ENCODE results near the gene CHIC2. TPM values are rescaled to one million over a fixed set of nuclear protein-coding genes. Genes with fewer than 3 reads are reported as not detected.

Gene CHIC2
- total RNA-seq (2014; rRNA removed; shearing (Covaris generic)) = 22.1 and 28.3 TPM in 2 replicates

DNA sequence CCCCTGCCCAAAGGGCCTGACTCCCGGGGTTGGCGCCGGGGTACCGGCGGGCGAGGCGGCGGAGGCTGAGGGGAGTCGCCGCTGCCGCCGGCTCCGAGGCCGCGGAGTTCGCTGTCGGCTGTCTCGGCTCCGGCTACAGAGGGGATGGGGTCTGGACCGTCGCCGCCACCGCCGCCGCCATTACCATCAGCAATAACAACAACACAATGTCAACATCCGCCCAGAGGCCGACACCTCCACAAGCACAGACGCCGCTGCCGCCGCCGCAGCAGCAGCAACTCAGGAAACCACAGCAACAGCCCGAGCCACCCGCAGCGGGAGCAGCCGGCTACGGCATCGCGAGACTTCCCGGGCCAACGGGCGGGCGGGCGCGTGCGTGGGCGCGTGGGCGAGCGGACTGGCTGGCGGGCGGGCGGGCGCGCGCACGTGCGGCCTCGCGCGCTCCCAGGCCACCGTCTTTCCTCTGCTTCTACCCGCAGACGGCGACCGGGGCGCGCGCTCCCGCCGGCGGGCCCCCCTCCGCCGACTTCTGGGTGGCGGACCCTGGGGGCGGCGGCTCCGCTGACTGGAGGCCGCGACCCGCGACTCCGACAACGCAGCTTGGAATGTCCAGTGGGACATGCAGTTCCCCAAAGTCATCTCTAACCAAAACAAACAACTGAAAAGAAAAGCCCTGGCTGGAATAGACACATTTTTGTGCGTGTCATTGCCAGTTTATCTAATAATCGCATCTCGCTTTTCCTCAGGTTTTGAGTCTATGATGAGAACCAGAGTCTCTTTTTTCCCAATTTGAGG, at the start of gene CHIC2:
CHIC2 (minus strand) TSS at position 289 of the 795 bp plus-strand sequence. CDS start 305 bp downstream, outside the sequence.
- peak; percentile 91 for DNase-seq (ENCODE audit: low read depth)

DNA sequence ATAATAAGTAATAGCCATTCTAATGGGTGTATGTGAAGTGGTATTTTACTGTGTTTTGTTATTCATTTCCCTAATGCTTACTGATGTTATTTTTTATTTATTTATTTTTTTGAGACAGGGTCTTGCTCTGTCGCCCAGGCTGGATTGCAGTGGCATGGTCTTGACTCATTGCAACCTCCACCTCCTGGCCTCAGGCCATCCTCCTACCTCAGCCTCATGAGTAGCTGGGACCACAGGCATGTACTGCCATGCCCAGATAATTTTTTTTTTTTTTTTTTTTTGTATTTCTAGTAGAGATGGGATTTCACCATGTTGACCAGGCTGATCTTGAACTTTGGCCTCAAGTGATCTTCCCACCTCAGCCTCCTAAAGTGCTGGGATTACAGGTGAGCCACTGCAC, 48.8 kb upstream of the CHIC2 start:
- peak; percentile 24 for DNase-seq (ENCODE audit: low read depth)

DNA sequence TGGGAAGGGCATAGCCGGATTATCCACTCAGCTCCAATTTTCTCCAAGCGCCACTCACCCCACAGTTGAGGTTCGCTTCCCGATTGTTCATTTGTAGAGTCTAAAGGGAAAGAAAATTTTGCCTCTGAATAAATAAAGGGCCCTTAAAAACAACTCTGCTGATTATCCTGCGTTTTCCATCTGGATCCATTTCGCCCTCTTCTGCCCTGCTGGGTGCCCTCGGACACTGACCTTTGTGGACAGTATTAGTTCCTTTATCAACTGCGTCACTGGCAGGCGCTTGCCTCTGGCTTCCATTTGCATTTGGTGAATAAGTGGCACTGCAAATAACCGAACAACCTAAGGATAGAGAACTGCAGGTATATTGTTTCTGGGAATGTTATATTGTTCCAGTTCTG, 45.6 kb upstream of the CHIC2 start:
- DNase-seq (ENCODE audit: low read depth) = no peak

GRCh38 chr4:54109241-54110018, 45.0 kb upstream of the CHIC2 start:
- DNase-seq (ENCODE audit: low read depth) = no peak

GRCh38 chr4:54107951-54108748, 43.7 kb upstream of the CHIC2 start:
- DNase-seq (ENCODE audit: low read depth) = no peak

- no peak for DNase-seq (ENCODE audit: low read depth)
Measured at GRCh38 chr4:54104907-54105306, 40.5 kb upstream of the CHIC2 start.

GRCh38 chr4:54103190-54103574, 38.8 kb upstream of the CHIC2 start:
- DNase-seq (ENCODE audit: low read depth) = no peak

- no peak for DNase-seq (ENCODE audit: low read depth)
Measured at GRCh38 chr4:54102531-54103106, 38.2 kb upstream of the CHIC2 start.

DNA sequence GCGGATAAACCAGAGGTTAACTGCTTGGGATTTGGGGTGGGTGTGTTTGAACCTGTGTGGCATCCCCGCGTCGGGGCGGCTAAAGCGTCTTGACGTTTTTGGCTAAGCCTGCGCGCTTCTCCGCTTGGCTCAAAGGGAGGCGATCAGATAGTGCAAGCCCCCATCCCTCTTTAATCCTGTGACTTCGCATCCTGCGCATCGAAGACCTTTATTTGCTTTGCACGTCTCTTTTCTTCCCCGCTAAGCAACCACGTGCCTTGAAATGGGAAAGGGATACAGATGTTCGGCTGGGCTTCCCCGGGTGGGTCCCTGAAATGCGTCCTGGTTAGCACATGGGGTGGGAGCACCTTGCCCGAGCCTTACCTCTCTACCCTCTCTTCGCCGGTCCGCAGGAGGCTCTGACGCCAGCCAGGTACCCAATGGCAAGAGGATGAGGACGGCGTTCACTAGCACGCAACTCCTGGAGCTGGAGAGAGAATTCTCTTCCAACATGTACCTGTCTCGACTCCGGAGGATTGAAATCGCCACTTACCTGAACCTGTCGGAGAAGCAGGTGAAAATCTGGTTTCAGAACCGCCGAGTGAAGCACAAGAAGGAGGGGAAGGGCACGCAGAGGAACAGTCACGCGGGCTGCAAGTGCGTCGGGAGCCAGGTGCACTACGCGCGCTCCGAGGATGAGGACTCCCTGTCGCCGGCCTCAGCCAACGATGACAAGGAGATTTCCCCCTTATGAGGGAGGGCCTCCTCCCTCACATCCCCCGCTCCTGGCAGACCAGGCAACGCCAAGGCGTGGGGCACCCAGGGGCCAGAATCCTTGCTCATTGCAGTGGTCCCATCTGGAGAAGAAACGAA, 37.0 kb upstream of the CHIC2 start:
- no peak for DNase-seq (ENCODE audit: low read depth)

DNA sequence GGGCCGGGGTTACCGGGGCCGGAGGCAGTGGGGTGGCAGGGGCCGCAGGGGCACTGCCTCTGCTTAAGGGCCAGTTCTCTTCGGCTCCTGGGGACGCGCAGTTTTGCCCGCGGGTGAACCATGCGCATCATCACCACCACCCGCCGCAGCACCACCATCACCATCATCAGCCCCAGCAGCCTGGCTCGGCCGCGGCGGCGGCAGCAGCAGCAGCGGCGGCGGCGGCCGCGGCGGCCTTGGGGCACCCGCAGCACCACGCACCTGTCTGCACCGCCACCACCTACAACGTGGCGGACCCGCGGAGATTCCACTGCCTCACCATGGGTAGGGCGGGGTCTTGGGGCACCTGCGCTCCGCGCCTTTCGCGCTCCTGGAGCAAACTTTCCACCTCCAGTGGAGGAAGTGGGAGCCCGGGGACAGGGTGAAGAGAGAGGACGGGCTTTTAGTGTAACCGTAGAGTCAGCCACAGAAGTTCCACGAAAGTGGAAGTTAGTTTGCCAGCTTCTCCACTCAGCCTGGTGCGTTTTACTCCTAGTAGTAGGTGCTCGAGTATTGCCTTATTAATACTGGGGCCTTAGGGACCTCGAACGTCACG, 36.3 kb upstream of the CHIC2 start:
- no peak for DNase-seq (ENCODE audit: low read depth)

DNA sequence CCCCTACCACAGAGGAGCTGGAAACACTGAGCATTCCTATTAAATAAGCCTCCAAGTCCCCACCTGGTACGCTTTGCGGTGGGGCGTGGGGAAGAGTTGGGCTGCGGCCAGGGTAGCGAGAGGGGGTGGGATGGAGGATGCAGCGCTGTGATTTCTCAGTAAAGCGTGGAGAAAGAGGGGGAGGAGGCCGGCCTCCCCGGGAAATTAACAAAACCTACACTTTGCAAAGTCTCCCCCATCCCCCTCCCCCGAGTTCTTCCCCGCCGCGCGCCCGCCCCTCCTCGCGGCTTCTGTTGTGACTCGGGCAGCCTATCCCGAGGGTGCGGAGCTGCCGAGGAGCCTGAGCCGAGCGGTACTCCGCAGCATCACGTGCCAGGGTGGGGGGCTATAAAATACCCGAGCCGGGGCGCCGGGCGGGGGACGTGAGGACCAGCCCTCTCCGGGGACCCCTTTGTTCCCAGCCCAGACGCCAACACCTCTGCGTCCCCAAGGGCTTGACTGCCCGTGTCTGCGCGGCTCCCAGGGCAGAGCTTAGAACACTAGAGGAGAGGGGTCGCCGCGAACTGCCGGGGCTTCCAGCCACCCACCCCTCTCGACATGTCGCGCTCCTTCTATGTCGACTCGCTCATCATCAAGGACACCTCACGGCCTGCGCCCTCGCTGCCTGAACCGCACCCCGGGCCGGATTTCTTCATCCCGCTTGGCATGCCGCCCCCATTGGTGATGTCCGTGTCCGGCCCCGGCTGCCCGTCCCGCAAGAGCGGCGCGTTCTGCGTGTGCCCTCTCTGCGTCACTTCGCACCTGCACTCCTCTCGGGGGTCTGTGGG, 35.6 kb upstream of the CHIC2 start, which contains the start of gene GSX2:
GSX2 (plus strand) TSS at position 416 of the 827 bp plus-strand sequence; CDS start at position 598, 182 bp downstream.
- peak; percentile 27 for DNase-seq (ENCODE audit: low read depth)

DNA sequence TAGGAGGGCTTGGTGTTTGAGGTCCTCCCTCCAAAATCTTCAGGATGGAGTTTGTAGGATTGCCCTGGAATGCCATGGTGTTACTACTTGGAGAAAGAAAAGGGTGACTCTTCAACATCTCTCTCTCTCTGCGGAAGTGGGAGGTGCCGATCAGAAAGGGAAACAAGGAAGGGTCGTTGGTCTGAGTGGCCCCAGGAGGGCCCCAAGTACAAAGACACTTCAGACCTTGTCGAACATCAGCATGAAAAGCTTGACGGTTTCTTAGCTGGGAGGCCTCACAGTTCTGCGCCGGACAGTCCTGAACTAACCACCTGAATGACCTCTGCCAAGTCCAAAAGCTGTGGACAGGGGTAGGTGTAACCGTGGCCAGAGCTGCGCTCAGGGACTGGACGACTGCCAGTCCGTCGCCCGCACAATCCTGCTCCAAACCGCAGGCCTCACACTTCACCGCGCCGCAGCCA, 34.9 kb upstream of the CHIC2 start:
- no peak for DNase-seq (ENCODE audit: low read depth)

GRCh38 chr4:54098375-54098774, 34.0 kb upstream of the CHIC2 start:
- DNase-seq (ENCODE audit: low read depth) = no peak

- no peak for DNase-seq (ENCODE audit: low read depth)
Measured at GRCh38 chr4:54097152-54097551, 32.7 kb upstream of the CHIC2 start.

DNA sequence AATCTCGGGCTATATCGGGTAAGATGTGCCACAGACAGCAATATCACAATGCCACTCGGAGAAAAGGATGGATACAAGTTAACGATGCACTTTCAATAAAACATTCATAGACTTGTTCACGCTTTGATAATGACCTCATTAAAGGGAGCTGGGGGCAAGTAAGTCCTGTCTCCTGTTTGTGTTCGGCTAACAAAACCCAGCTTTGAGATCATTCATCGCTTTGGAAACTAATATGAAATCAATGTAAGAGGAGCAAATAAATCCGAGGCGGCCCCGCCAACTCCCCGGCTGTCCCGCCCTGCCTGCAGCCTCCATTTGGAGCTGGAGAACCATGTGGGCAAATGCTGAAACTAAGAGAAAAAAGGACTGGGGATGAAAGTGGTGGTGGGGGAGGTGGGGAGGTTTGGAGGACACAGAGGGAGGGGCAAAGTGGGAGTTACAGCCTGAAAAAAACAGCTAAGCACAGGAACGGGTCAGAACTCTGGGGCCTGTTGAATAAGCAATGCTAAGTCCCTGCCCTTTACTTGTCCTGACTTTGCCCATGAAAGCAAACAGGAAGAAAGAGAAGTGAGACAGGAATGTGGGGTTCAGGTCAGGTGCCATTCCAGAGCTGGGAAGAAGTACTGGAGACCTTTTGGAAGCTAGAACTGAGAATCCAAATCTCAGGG, 32.0 kb upstream of the CHIC2 start:
- DNase-seq (ENCODE audit: low read depth) = no peak

GRCh38 chr4:54095110-54095825, 30.9 kb upstream of the CHIC2 start:
- DNase-seq (ENCODE audit: low read depth) = no peak

DNA sequence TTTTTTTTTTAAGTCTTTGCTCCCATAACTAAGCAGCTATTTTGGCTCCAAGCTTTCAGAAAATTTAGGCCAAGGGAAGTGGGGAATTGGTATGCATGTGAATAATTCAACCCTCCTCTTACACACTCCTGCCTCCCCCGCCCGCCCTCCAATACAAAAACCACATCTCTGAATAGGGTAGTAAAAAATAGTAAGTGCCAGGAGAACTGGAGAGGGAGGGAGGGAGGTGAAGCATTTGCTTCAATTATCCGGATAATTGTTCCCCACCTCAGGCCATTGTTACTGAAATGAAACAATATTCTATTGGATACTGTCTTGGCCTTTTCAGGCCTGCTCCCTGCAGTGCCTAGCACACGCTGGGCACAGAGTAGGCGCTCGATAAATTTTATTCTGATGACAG, 30.0 kb upstream of the CHIC2 start:
- no peak for DNase-seq (ENCODE audit: low read depth)

Data from RPMI7951 (cell line).